GM12891 (cell line): ENCODE data around the gene ECPAS.
A peak's percentile ranks its signal among the peaks of the same experiment; 100 is the strongest.
"Not testable (repeated sequence)": the region's sequence is repeated elsewhere in the genome, so short reads cannot be mapped to it uniquely, and the experiment has no call there.

Source experiments
- DNase-seq: peaks from one replicate; pipeline ENCODE4 v3.0.0; 2011; ENCODE audit warnings: low spot score; ENCODE audit not compliant: insufficient read length
- FAIRE-seq: peaks from 2 replicates; lab custom pipeline; 2011; peaks lifted over from hg19 to GRCh38; lab: Jason Lieb, UNC
- PAX5 ChIP-seq: IDR thresholded peaks from 2 replicates; pipeline ENCODE4 v1.6.1; 2011; ENCODE audit warnings: low read length, moderate library complexity, mild to moderate bottlenecking; ENCODE audit not compliant: insufficient read depth, severe bottlenecking
- POLR2A ChIP-seq: IDR thresholded peaks from 2 replicates; pipeline ENCODE4 v1.6.1; 2011; ENCODE audit warnings: low read depth, low read length, control low read depth
- POLR2AphosphoS5 ChIP-seq: IDR thresholded peaks from 2 replicates; pipeline ENCODE4 v1.6.1; 2011; ENCODE audit warnings: low read depth, low read length, control low read depth
- POU2F2 ChIP-seq: IDR thresholded peaks from 2 replicates; pipeline ENCODE4 v1.6.1; 2011; ENCODE audit warnings: low read depth, mild to moderate bottlenecking, control low read depth, low read length, moderate library complexity
- SPI1 ChIP-seq: IDR thresholded peaks from 2 replicates; pipeline ENCODE4 v1.6.1; 2011; ENCODE audit warnings: low read depth, low read length, control low read depth
- TAF1 ChIP-seq: IDR thresholded peaks from 2 replicates; pipeline ENCODE4 v1.6.1; 2011; ENCODE audit warnings: low read depth, low read length, control low read depth

ECPAS gene

GRCh38 chr9:111502506-111502905 lies 18.3 kb upstream of the ECPAS start:
- TF ChIP-seq POLR2AphosphoS5 (no peak), PAX5 (no peak), POU2F2 (no peak), TAF1 (no peak), SPI1 (no peak), POLR2A (no peak)
- FAIRE-seq (no peak), DNase-seq (no peak)

DNA sequence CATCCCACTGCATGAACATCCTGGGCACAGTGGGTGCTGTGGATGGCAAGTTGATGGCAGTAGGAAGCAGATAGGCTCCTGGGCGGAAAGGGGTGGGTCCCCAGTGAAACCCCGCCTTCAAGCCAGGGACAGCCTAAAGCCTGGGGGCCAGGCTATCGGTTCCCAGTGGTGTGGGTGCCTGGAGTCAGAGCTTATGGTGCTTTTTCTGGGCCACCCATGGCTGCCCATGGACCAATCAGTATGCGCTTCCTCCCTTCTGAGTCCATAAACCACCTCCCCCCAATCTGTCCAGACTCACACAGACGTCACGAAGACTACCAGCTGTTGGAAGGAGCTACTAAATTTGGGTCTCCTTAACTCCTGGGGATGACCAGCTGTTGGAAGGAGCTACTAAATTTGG lies 17.5 kb upstream of the ECPAS start:
- no peak for TF ChIP-seq PAX5
- TF ChIP-seq POU2F2: no peak
- no peak for TF ChIP-seq POLR2A
- TF ChIP-seq POLR2AphosphoS5: no peak
- TF ChIP-seq TAF1: no peak
- no peak for TF ChIP-seq SPI1
- FAIRE-seq: no peak

DNA sequence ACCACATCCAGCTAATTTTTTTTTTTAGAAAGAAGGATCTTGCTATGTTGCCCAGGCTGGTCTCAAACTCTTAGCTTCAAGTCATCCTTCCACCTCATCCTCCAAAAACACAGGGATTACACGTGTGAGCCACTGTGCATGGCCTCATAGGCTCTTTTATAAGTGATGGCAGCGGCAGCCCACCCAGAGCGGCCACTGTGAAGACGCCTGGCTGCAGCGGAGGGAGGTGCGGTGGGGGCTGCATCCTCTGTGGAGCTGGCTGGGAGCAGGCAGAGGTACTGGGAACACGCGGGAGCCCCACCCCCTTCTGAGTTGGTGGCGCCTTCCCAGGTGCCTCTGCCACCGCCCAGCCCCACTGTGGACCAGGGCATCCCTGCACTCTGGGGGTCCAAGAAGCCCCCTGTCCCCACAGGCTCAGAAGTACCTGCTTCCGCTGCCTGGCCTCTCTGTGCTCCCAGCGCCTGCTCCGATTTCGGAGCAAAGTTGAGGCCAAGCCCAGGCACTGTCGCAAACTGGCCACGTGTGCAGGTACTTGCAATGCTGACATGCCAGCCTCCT lies 16.9 kb upstream of the ECPAS start:
- DNase-seq (no peak), FAIRE-seq (no peak)
- TF ChIP-seq POU2F2: no peak
- TF ChIP-seq SPI1: no peak
- TF ChIP-seq POLR2AphosphoS5: no peak
- TF ChIP-seq PAX5: no peak
- no peak for TF ChIP-seq TAF1
- no peak for TF ChIP-seq POLR2A

More for the DNA sequence above, 17.5 kb upstream of the ECPAS start:
- no peak for DNase-seq

GRCh38 chr9:111497196-111497595 lies 13.0 kb upstream of the ECPAS start:
- not testable (repeated sequence) for FAIRE-seq, DNase-seq

DNA sequence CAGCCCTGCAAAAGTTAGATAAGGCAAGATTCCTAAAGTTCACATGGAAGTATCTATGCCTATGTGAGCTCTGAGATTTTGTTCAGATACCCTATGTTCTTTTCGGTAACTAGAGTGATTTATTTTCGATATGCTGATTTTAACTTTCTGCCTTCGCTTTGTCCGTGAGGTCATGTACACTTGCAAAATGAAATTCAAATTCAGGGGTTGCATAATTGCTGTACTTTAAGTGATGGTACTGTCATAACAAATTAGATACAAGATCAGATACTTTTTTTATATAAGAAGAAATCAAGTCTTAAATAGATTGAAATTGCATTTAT lies 350 bp upstream of the ECPAS start:
- FAIRE-seq (no peak), DNase-seq (no peak)
- TF ChIP-seq SPI1: no peak
- TF ChIP-seq PAX5: no peak
- no peak; the same call in 1 of the 2 replicates for TF ChIP-seq POLR2AphosphoS5
- TF ChIP-seq TAF1: no peak
- no peak for TF ChIP-seq POU2F2
- TF ChIP-seq POLR2A: no peak

GRCh38 chr9:111483439-111483857 lies 735 bp downstream of the ECPAS start:
- DNase-seq: peak; percentile 55
- TF ChIP-seq PAX5 (peak; percentile 4), TAF1 (0 out of 2 replicates have a peak, but pooled peaks have one; percentile 4), POU2F2 (no peak)
- FAIRE-seq: no peak

DNA sequence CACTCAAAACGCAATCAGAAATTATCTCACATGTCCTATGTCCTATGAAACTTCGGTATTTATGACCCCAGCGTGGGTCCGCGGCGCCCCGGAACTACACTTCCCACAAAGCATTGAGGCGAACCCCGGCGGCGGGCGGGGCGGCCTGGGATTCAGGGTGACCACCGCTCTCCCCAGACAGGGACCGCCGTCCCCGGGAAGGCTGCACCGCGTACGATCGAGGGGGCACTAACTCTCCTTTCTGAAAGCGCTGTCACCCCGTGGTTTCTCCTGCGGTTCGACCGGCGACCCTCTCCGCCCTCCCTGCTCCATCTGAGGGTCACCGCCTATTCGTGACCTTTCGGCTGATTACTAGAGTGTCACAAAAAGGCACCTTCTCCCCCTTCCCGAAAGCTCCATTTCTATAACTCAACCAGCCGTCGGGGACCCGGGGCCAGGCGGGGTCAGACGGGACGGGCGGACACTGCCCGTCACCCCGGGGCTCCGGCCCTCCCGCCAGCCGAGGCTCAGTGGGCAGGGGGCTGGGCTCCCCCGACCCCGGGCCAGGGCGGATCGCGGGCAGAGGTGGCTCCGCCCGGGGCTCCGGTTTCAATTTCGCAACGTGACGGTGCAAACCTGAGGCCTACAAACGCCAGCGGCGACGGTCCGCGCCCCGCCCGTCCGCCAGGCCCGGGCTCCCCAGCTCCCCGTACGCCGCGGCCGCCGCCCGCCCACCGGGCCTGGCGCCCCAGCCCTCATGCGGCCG lies 1.3 kb downstream of the ECPAS start:
- DNase-seq (peak; percentile 63), FAIRE-seq (no peak)
- 0 out of 2 replicates have a peak, but pooled peaks have one; percentile 20 for TF ChIP-seq POLR2AphosphoS5
- no peak for TF ChIP-seq PAX5
- 0 out of 2 replicates have a peak, but pooled peaks have one; percentile 46 for TF ChIP-seq POLR2A

- TF ChIP-seq POLR2AphosphoS5 (no peak), TAF1 (no peak), PAX5 (no peak), POLR2A (no peak), SPI1 (no peak), POU2F2 (no peak)
- FAIRE-seq: peak; percentile 33
- DNase-seq: no peak
These were observed 2.1 kb downstream of the ECPAS start for GRCh38 chr9:111481885-111482636.

GRCh38 chr9:111477677-111478076 lies 6.5 kb downstream of the ECPAS start:
- FAIRE-seq (no peak), DNase-seq (no peak)
- TF ChIP-seq TAF1: no peak
- TF ChIP-seq SPI1: no peak
- TF ChIP-seq POLR2A: no peak
- TF ChIP-seq POU2F2: no peak
- no peak for TF ChIP-seq POLR2AphosphoS5
- TF ChIP-seq PAX5: no peak

GRCh38 chr9:111475195-111475594 lies 9.0 kb downstream of the ECPAS start:
- FAIRE-seq (no peak), DNase-seq (no peak)
- TF ChIP-seq POLR2AphosphoS5 (no peak), TAF1 (no peak), POU2F2 (no peak), SPI1 (no peak), POLR2A (no peak), PAX5 (no peak)
